COLO668 (cell line): Measurements from ENCODE around the gene ARID5A.

Experiments used
- DNase-seq: peaks from one replicate; lab custom pipeline; 2025; ENCODE audit not compliant: unreplicated experiment; lab: John Stamatoyannopoulos, UW

ARID5A gene

DNA sequence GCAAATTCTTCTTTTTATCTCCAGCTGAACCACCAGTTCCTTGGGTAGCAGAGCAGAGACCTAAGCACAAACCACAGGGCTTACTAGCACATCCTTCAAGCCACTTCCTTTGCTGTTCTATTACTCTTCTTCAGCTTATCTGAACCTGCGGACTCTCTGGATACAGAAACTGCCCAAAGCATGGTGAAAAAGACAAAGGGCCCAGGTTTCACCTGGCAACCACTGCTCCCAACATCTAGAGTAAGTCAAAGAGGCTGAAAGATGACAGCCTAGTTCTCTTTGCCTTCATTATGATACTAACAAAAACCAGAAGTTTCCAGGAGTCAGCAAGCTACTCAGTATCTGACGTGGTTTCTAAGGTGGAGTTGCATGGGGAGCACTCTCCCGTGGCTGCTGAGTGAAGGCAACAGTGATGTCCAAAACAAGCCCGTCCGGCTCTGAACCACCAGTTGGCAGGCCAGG lies 58.2 kb downstream of the ARID5A start:
- no peak for DNase-seq

DNA sequence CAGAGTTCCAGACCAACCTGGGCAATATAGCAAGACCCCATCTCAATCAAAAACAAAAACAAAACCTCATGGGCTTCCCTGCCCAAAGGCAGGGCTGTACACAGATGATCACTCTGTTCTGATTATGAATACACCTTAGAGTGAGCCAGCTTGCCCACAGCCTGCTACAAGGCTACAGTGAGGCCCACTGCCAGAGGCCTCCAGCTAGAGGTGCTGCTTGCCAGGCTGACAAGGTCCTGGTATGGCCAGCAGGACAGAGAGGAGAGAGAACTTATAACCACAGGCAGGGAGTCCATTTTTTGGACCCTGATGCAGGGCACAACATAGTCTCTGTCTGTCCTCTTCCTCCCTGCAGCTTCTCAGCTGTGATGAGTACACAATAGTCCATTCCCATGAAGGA lies 60.0 kb downstream of the ARID5A start:
- DNase-seq, result no peak

- no peak for DNase-seq
Measured at GRCh38 chr2:96599941-96600340, 63.4 kb downstream of the ARID5A start.

- no peak for DNase-seq
Measured at GRCh38 chr2:96601382-96602292, 65.1 kb downstream of the ARID5A start.
